ENCODE data around the gene FAM117B.
"Not testable (repeated sequence)": the region's sequence is repeated elsewhere in the genome, so short reads cannot be mapped to it uniquely, and the experiment has no call there.

Gene FAM117B

GRCh38 chr2:202660796-202661195 lies 26.0 kb downstream of the FAM117B start:
- no peak for TF ChIP-seq CTCF (IDR thresholded peaks at IDR 0.05; ENCODE audit: extremely low read depth, missing control alignments)
- DNase-seq (ENCODE audit: low spot score): no peak

- no peak for DNase-seq (ENCODE audit: low spot score)
These were observed 35.1 kb downstream of the FAM117B start for GRCh38 chr2:202669841-202670240.

GRCh38 chr2:202671317-202672035 lies 36.7 kb downstream of the FAM117B start:
- no peak for DNase-seq (ENCODE audit: low spot score)
- TF ChIP-seq CTCF (IDR thresholded peaks at IDR 0.05; ENCODE audit: extremely low read depth, missing control alignments): no peak

More at GRCh38 chr2:202669841-202670240, 35.1 kb downstream of the FAM117B start:
- no peak for TF ChIP-seq CTCF (IDR thresholded peaks at IDR 0.05; ENCODE audit: extremely low read depth, missing control alignments)

GRCh38 chr2:202675097-202675496 lies 40.3 kb downstream of the FAM117B start:
- not testable (repeated sequence) for DNase-seq (ENCODE audit: low spot score)

GRCh38 chr2:202679980-202680379 lies 45.2 kb downstream of the FAM117B start:
- no peak for DNase-seq (ENCODE audit: low spot score)
- TF ChIP-seq CTCF (IDR thresholded peaks at IDR 0.05; ENCODE audit: extremely low read depth, missing control alignments): no peak

GRCh38 chr2:202680512-202680911 lies 45.7 kb downstream of the FAM117B start:
- DNase-seq (ENCODE audit: low spot score): no peak
- no peak for TF ChIP-seq CTCF (IDR thresholded peaks at IDR 0.05; ENCODE audit: extremely low read depth, missing control alignments)

GRCh38 chr2:202681688-202682205 lies 47.0 kb downstream of the FAM117B start:
- no peak for DNase-seq (ENCODE audit: low spot score)
- no peak for TF ChIP-seq CTCF (IDR thresholded peaks at IDR 0.05; ENCODE audit: extremely low read depth, missing control alignments)

GRCh38 chr2:202682274-202682673 lies 47.5 kb downstream of the FAM117B start:
- no peak for TF ChIP-seq CTCF (IDR thresholded peaks at IDR 0.05; ENCODE audit: extremely low read depth, missing control alignments)
- DNase-seq (ENCODE audit: low spot score): no peak

Measured in GM20000 (cell line).